WTC11 (cell line): ENCODE results near the gene ZDHHC18. TPM values are rescaled to one million over a fixed set of nuclear protein-coding genes. Genes with fewer than 3 reads are reported as not detected.

Experiments
- ATAC-seq: fragments of 200-7000 bp; cut with Tn5 transposase; 2 replicates; pipeline ENCODE4 v1.10.0; 2021; ENCODE audit warnings: mild to moderate bottlenecking, moderate library complexity
- CTCF ChIA-PET: fragments of 300-600 bp; sonication (Branson Sonifier 250); formaldehyde crosslinking; loops from one replicate; lab custom pipeline; 2021; ENCODE audit warnings: antibody characterized with exemption; lab: Charles Lee
- POLR2A ChIA-PET: fragments of 350-600 bp; sonication (Branson Sonifier 250); formaldehyde crosslinking; loops from one replicate; lab custom pipeline; 2021; ENCODE audit warnings: antibody characterized with exemption; lab: Charles Lee
- DNase-seq: peaks from one replicate; pipeline ENCODE4 v3.0.0; 2021; ENCODE audit warnings: low spot score
- H3K27ac Mint-ChIP-seq: 2 replicates; pipeline ENCODE4 v1.8.0; 2021; ENCODE audit warnings: mixed read lengths
- H3K27me3 Mint-ChIP-seq: 2 replicates; pipeline ENCODE4 v1.8.0; 2021; ENCODE audit warnings: low read depth, mild to moderate bottlenecking, moderate library complexity, mixed read lengths
- H3K36me3 Mint-ChIP-seq: 2 replicates; pipeline ENCODE4 v1.8.0; 2021; ENCODE audit warnings: mixed read lengths
- H3K4me1 Mint-ChIP-seq: 2 replicates; pipeline ENCODE4 v1.8.0; 2022; ENCODE audit warnings: mixed read lengths
- H3K4me3 Mint-ChIP-seq: 2 replicates; pipeline ENCODE4 v1.8.0; 2021; ENCODE audit warnings: mild to moderate bottlenecking, moderate library complexity, mixed read lengths
- H3K9me3 Mint-ChIP-seq: 2 replicates; pipeline ENCODE4 v1.8.0; 2021; ENCODE audit warnings: mixed read lengths
- ATF3 ChIP-seq: sonication (generic); formaldehyde crosslinking; conservative IDR thresholded peaks from 2 replicates; pipeline ENCODE4 v1.8.1; 2022; ENCODE audit warnings: mild to moderate bottlenecking, missing genetic modification reagents
- E2F1 ChIP-seq: sonication (generic); formaldehyde crosslinking; IDR thresholded peaks from 2 replicates; pipeline ENCODE4 v1.8.0; 2022; ENCODE audit warnings: mild to moderate bottlenecking, missing genetic modification reagents
- ELF4 ChIP-seq: sonication (generic); formaldehyde crosslinking; IDR thresholded peaks from 2 replicates; pipeline ENCODE4 v1.8.1; 2022; ENCODE audit warnings: low read depth, mild to moderate bottlenecking, moderate library complexity, missing genetic modification reagents
- GABPB1 ChIP-seq: sonication (generic); formaldehyde crosslinking; IDR thresholded peaks from 2 replicates; pipeline ENCODE4 v1.8.1; 2023; ENCODE audit warnings: mild to moderate bottlenecking, missing genetic modification reagents
- GRHL2 ChIP-seq: fragments of 250-450 bp; sonication (Bioruptor Pico); IDR thresholded peaks from 2 replicates; pipeline ENCODE4 v1.8.0; 2022; ENCODE audit warnings: mild to moderate bottlenecking, moderate library complexity; ENCODE audit not compliant: insufficient replicate concordance, severe bottlenecking
- GTF2I ChIP-seq: fragments of 250-450 bp; sonication (Bioruptor Pico); conservative IDR thresholded peaks from 2 replicates; pipeline ENCODE4 v1.4.0; 2021; ENCODE audit warnings: mild to moderate bottlenecking
- HMGA2 ChIP-seq: fragments of 250-450 bp; sonication (Bioruptor Pico); IDR thresholded peaks from 2 replicates; pipeline ENCODE4 v1.4.0; 2021; ENCODE audit warnings: mild to moderate bottlenecking, moderate library complexity
- MXD4 ChIP-seq: fragments of 250-450 bp; sonication (Bioruptor Pico); IDR thresholded peaks from 2 replicates; pipeline ENCODE4 v1.8.0; 2021; ENCODE audit warnings: mild to moderate bottlenecking, moderate library complexity, borderline replicate concordance
- MYBL2 ChIP-seq: sonication (generic); formaldehyde crosslinking; IDR thresholded peaks from 2 replicates; pipeline ENCODE4 v1.8.1; 2023; ENCODE audit warnings: mild to moderate bottlenecking, moderate library complexity, missing genetic modification reagents
- NR3C1 ChIP-seq: sonication (generic); formaldehyde crosslinking; conservative IDR thresholded peaks from 2 replicates; pipeline ENCODE4 v1.8.1; 2023; ENCODE audit warnings: low read depth, mild to moderate bottlenecking, missing genetic modification reagents
- PRRX2 ChIP-seq: fragments of 250-450 bp; sonication (Bioruptor Pico); IDR thresholded peaks from 2 replicates; pipeline ENCODE4 v1.8.0; 2021; ENCODE audit warnings: mild to moderate bottlenecking
- RORB ChIP-seq: fragments of 250-450 bp; sonication (Bioruptor Pico); IDR thresholded peaks from 2 replicates; pipeline ENCODE4 v1.9.0; 2021; ENCODE audit warnings: mild to moderate bottlenecking
- TEAD4 ChIP-seq: sonication (generic); formaldehyde crosslinking; IDR thresholded peaks from 2 replicates; pipeline ENCODE4 v1.8.0; 2022; ENCODE audit warnings: mild to moderate bottlenecking, missing genetic modification reagents
- ZMAT4 ChIP-seq: fragments of 250-450 bp; sonication (Bioruptor Pico); IDR thresholded peaks from 2 replicates; pipeline ENCODE4 v1.9.0; 2021; ENCODE audit warnings: mild to moderate bottlenecking
- ZNF138 ChIP-seq: sonication (generic); formaldehyde crosslinking; conservative IDR thresholded peaks from 2 replicates; pipeline ENCODE4 v1.8.1; 2022; ENCODE audit warnings: mild to moderate bottlenecking, moderate library complexity, missing genetic modification reagents
- ZNF425 ChIP-seq: fragments of 250-450 bp; sonication (Bioruptor Pico); conservative IDR thresholded peaks from 2 replicates; pipeline ENCODE4 v1.9.0; 2021; ENCODE audit warnings: mild to moderate bottlenecking
- total RNA-seq: library from RNA; stranded (reverse); gene quantifications from 3 replicates; pipeline ENCODE4 v1.2.3, GENCODE V29; 2021
- TF ChIP-seq, protein P1 (sequence below): fragments of 250-450 bp; sonication (Bioruptor Pico); IDR thresholded peaks from 2 replicates; pipeline ENCODE4 v1.8.0; 2021; ENCODE audit warnings: mild to moderate bottlenecking
- TF ChIP-seq, protein P2 (sequence below): fragments of 250-450 bp; sonication (Bioruptor Pico); IDR thresholded peaks from 2 replicates; pipeline ENCODE4 v1.9.0; 2021; ENCODE audit warnings: mild to moderate bottlenecking
- TF ChIP-seq, protein P3 (sequence below): sonication (generic); formaldehyde crosslinking; IDR thresholded peaks from 2 replicates; pipeline ENCODE4 v1.8.1; 2022; ENCODE audit warnings: missing genetic modification reagents, borderline replicate concordance
- TF ChIP-seq, protein P4 (sequence below): sonication (generic); formaldehyde crosslinking; IDR thresholded peaks from 2 replicates; pipeline ENCODE4 v1.8.1; 2023; ENCODE audit warnings: mild to moderate bottlenecking, moderate library complexity, missing genetic modification reagents

Gene ZDHHC18
- total RNA-seq, 1 experiment from 2014 or later: 26.5 TPM

DNA sequence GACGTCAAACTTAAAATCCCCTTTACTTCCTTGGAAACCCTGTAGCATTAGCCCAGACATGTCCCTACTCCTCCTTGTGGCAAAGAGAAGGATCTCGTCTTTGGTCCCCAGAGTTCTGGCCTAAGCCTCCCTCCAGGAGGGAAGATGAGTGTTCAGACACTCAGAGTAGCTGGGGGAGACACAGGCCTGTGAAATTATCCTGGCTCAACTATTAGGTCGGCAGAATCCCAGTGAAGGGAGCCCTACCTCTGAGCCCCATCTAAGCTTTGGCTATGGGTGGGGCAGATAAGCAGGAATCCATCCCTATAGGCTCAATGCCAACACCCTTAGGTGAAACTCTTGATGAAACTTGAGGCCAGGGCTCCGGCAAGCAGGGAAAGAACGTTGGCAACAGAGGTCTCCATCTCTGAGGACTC is 34.8 kb downstream of the ZDHHC18 start (continued):
- TF ChIP-seq HMGA2 (CRISPR knock-in tag): no peak
- TF ChIP-seq, protein P1, sequence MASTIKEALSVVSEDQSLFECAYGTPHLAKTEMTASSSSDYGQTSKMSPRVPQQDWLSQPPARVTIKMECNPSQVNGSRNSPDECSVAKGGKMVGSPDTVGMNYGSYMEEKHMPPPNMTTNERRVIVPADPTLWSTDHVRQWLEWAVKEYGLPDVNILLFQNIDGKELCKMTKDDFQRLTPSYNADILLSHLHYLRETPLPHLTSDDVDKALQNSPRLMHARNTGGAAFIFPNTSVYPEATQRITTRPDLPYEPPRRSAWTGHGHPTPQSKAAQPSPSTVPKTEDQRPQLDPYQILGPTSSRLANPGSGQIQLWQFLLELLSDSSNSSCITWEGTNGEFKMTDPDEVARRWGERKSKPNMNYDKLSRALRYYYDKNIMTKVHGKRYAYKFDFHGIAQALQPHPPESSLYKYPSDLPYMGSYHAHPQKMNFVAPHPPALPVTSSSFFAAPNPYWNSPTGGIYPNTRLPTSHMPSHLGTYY: no peak

GRCh38 chr1:26861889-26862378 is 35.4 kb downstream of the ZDHHC18 start:
- TF ChIP-seq ZNF138 (CRISPR knock-in tag): no peak
- no peak for TF ChIP-seq NR3C1 (CRISPR knock-in tag)
- TF ChIP-seq MXD4: no peak
- TF ChIP-seq GTF2I: no peak
- no peak for TF ChIP-seq TEAD4 (CRISPR knock-in tag)
- no peak for TF ChIP-seq GRHL2 (CRISPR knock-in tag)
- no peak for TF ChIP-seq ELF4 (CRISPR knock-in tag)
- TF ChIP-seq, protein P2, sequence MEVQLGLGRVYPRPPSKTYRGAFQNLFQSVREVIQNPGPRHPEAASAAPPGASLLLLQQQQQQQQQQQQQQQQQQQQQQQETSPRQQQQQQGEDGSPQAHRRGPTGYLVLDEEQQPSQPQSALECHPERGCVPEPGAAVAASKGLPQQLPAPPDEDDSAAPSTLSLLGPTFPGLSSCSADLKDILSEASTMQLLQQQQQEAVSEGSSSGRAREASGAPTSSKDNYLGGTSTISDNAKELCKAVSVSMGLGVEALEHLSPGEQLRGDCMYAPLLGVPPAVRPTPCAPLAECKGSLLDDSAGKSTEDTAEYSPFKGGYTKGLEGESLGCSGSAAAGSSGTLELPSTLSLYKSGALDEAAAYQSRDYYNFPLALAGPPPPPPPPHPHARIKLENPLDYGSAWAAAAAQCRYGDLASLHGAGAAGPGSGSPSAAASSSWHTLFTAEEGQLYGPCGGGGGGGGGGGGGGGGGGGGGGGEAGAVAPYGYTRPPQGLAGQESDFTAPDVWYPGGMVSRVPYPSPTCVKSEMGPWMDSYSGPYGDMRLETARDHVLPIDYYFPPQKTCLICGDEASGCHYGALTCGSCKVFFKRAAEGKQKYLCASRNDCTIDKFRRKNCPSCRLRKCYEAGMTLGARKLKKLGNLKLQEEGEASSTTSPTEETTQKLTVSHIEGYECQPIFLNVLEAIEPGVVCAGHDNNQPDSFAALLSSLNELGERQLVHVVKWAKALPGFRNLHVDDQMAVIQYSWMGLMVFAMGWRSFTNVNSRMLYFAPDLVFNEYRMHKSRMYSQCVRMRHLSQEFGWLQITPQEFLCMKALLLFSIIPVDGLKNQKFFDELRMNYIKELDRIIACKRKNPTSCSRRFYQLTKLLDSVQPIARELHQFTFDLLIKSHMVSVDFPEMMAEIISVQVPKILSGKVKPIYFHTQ: no peak
- no peak for TF ChIP-seq ZMAT4 (CRISPR knock-in tag)
- TF ChIP-seq E2F1 (CRISPR knock-in tag): no peak
- TF ChIP-seq MYBL2: no peak
- TF ChIP-seq, protein P3, sequence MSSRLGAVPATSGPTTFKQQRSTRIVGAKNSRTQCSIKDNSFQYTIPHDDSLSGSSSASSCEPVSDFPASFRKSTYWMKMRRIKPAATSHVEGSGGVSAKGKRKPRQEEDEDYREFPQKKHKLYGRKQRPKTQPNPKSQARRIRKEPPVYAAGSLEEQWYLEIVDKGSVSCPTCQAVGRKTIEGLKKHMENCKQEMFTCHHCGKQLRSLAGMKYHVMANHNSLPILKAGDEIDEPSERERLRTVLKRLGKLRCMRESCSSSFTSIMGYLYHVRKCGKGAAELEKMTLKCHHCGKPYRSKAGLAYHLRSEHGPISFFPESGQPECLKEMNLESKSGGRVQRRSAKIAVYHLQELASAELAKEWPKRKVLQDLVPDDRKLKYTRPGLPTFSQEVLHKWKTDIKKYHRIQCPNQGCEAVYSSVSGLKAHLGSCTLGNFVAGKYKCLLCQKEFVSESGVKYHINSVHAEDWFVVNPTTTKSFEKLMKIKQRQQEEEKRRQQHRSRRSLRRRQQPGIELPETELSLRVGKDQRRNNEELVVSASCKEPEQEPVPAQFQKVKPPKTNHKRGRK (CRISPR knock-in tag): no peak
- TF ChIP-seq PRRX2 (CRISPR knock-in tag): no peak
- TF ChIP-seq, protein P4, sequence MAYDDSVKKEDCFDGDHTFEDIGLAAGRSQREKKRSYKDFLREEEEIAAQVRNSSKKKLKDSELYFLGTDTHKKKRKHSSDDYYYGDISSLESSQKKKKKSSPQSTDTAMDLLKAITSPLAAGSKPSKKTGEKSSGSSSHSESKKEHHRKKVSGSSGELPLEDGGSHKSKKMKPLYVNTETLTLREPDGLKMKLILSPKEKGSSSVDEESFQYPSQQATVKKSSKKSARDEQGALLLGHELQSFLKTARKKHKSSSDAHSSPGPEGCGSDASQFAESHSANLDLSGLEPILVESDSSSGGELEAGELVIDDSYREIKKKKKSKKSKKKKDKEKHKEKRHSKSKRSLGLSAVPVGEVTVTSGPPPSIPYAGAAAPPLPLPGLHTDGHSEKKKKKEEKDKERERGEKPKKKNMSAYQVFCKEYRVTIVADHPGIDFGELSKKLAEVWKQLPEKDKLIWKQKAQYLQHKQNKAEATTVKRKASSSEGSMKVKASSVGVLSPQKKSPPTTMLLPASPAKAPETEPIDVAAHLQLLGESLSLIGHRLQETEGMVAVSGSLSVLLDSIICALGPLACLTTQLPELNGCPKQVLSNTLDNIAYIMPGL (CRISPR knock-in tag): no peak
- TF ChIP-seq ZNF425 (CRISPR knock-in tag): no peak
- TF ChIP-seq ATF3 (CRISPR knock-in tag): no peak
- no peak for TF ChIP-seq GABPB1 (CRISPR knock-in tag)
- TF ChIP-seq RORB (CRISPR knock-in tag): no peak
- H3K4me1 Mint-ChIP-seq: peaks cover 38% of the 10 kb centered on the region
- peaks cover 16% of the 10 kb centered on the region for H3K27me3 Mint-ChIP-seq
- H3K4me3 Mint-ChIP-seq: no peak overlapping the region
- no peaks in the 10 kb centered on the region for H3K9me3 Mint-ChIP-seq
- DNase-seq (no peak), ATAC-seq (no peak)
- ChIA-PET CTCF (interaction anchor here (0.6 to 2.6 kb wide), 10 partner anchors 13 to 278 kb away, joined by 3 to 11 read pairs (median 4); partner anchors contain the start of gene GPATCH3), POLR2A (no interaction called here)
- H3K36me3 Mint-ChIP-seq: no peaks in the 10 kb centered on the region
- H3K27ac Mint-ChIP-seq: peak overlapping the region; percentile 15; the same call in 1 of the 2 replicates
